Effector memory CD8-positive, alpha-beta T cell (primary cell): ENCODE results near the gene ATPAF1.
A peak's percentile ranks its signal among the peaks of the same experiment; 100 is the strongest.

Experiments
- ATAC-seq: fragments of 150-1000 bp; cut with Tn5 transposase; replicated peaks from 2 replicates; pipeline ENCODE4 v1.10.0; 2021; ENCODE audit warnings: mild to moderate bottlenecking, moderate library complexity
- DNase-seq, 3 experiments: peaks; one replicate each; pipeline ENCODE4 v3.0.0; 2021
- H3K27ac Mint-ChIP-seq, 2 donors: one replicate each; pipeline ENCODE4 v1.8.0; 2022; ENCODE audit warnings: mild to moderate bottlenecking in 2 of 2, mixed read lengths in 2 of 2, moderate library complexity in 2 of 2
- H3K27me3 Mint-ChIP-seq, 2 donors: one replicate each; pipeline ENCODE4 v1.8.0; 2022; ENCODE audit warnings: mixed read lengths in 2 of 2
- H3K36me3 Mint-ChIP-seq: one replicate; pipeline ENCODE4 v1.8.0; 2022; ENCODE audit warnings: mild to moderate bottlenecking, moderate library complexity, mixed read lengths; ENCODE audit not compliant: insufficient read depth
- H3K4me1 Mint-ChIP-seq, 2 donors: one replicate each; pipeline ENCODE4 v1.8.0; 2022; ENCODE audit warnings: low read depth in 2 of 2, mixed read lengths in 2 of 2
- H3K4me3 Mint-ChIP-seq, 2 donors: one replicate each; pipeline ENCODE4 v1.8.0; 2022; ENCODE audit warnings: mild to moderate bottlenecking in 2 of 2, mixed read lengths in 2 of 2, moderate library complexity in 2 of 2
- H3K9me3 Mint-ChIP-seq, 2 donors: one replicate each; pipeline ENCODE4 v1.8.0; 2022; ENCODE audit warnings: mixed read lengths in 2 of 2

ATPAF1 gene

DNA sequence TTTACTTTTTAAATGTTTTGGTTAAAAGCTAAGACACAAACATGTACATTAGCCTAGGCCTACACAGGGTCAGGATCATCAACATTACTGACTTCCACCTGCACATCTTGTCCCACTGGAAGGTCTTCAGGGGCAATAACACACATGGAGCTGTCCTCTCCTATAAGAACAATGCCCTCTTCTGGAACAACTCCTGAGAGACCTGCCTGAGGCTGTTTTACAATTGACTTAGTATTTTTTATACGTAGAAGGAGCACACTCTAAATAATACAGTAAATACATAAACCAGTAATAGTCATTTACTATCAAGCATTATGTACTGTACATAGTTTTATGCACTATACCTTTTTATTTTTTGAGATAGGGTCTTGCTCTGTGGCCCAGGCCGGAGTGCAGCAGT is 37.4 kb downstream of the ATPAF1 start:
- Mint-ChIP-seq H3K9me3 (no peaks in the 10 kb centered on the region), H3K27me3 (no peaks in the 10 kb centered on the region), H3K36me3 (peaks cover 10% of the 10 kb centered on the region), H3K4me1 (no peaks in the 10 kb centered on the region), H3K27ac (no peak overlapping the region), H3K4me3 (no peak overlapping the region)
- DNase-seq (no peak), ATAC-seq (no peak)

DNA sequence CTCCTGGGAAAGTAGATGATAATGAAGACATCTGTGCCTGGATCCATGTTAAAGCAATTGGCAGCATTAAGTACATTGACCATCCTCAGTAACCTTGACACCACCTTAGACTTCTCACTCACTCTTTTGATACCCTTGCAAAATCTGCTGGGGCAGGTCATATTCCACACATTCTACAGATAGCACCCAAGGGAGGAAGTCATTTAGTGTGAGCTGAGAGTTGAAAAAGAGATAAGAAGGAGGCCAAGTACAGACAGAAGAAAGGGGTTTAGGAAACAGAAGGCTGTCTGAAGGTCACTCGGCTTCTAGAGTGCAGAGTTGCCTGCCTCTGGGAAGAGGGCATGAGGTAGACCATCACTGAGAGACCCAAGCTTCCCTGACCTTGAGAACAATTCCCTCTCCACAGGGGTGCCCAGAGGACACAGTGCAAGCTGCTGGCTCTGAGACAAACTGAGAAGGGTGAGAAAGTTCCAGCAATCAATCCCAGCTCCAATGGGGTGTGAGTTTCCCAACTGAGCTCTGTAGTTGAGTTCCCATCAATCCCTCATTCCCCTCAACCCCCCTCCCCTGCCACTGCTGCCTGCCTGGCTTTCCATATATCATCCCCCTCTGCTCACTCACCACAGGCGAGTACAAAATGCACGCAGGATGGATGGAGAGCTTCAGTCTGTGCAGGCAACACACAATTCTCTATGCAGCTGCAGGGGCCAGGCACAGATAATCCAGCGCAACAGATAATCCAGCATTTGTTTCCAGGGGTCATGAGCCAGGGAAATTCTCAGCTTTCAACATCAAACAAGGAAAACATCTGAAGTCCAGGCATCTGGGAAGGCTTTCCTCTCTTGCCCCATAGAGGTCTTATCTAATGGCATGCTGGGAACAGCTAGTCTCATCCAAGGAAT is 44.2 kb downstream of the ATPAF1 start:
- ATAC-seq, result no peak
- DNase-seq, result no peak
- Mint-ChIP-seq H3K4me3 (no peak overlapping the region), H3K27me3 (no peaks in the 10 kb centered on the region), H3K27ac (no peak overlapping the region), H3K9me3 (no peaks in the 10 kb centered on the region), H3K4me1 (no peaks in the 10 kb centered on the region), H3K36me3 (no peaks in the 10 kb centered on the region)

- peaks cover 2 to 4% of the 10 kb centered on the region in 2 donors for H3K4me1 Mint-ChIP-seq
- no peak for DNase-seq
- no peak for ATAC-seq
- H3K27ac Mint-ChIP-seq, result no peak overlapping the region
- H3K4me3 Mint-ChIP-seq, result no peak overlapping the region
- H3K9me3 Mint-ChIP-seq, result no peaks in the 10 kb centered on the region
- no peaks in the 10 kb centered on the region for H3K36me3 Mint-ChIP-seq
- no peaks in the 10 kb centered on the region for H3K27me3 Mint-ChIP-seq
These were observed 45.8 kb downstream of the ATPAF1 start for GRCh38 chr1:46622344-46622743.

- no peak overlapping the region for H3K4me3 Mint-ChIP-seq
- ATAC-seq (no peak), DNase-seq (no peak)
- H3K36me3 Mint-ChIP-seq, result no peaks in the 10 kb centered on the region
- no peaks in the 10 kb centered on the region for H3K9me3 Mint-ChIP-seq
- no peak overlapping the region for H3K27ac Mint-ChIP-seq
- peaks cover 7 to 8% of the 10 kb centered on the region in 2 donors for H3K4me1 Mint-ChIP-seq
- no peaks in the 10 kb centered on the region for H3K27me3 Mint-ChIP-seq
These were observed 46.2 kb downstream of the ATPAF1 start for GRCh38 chr1:46621930-46622329.

- DNase-seq (no peak), ATAC-seq (no peak)
- Mint-ChIP-seq H3K36me3 (no peaks in the 10 kb centered on the region), H3K27ac (no peak overlapping the region), H3K9me3 (no peaks in the 10 kb centered on the region), H3K27me3 (no peaks in the 10 kb centered on the region), H3K4me3 (no peak overlapping the region), H3K4me1 (peaks cover 24 to 25% of the 10 kb centered on the region in 2 donors)
These were observed 48.4 kb downstream of the ATPAF1 start for GRCh38 chr1:46619656-46620258.

- Mint-ChIP-seq H3K36me3 (no peaks in the 10 kb centered on the region), H3K27me3 (no peaks in the 10 kb centered on the region), H3K4me3 (no peak overlapping the region), H3K9me3 (no peaks in the 10 kb centered on the region), H3K4me1 (peaks cover 26 to 30% of the 10 kb centered on the region in 2 donors), H3K27ac (peak overlapping the region in 1 of 2 donors; percentile 7)
- no peak for DNase-seq
- ATAC-seq, result no peak
These were observed 49.3 kb downstream of the ATPAF1 start for GRCh38 chr1:46618754-46619415.

- H3K27ac Mint-ChIP-seq, result peak overlapping the region; percentile 93 to 96
- peaks cover 26 to 40% of the 10 kb centered on the region in 2 donors for H3K4me1 Mint-ChIP-seq
- peak overlapping the region; percentile 95 to 96 for H3K4me3 Mint-ChIP-seq
These were observed 50.3 kb downstream of the ATPAF1 start for GRCh38 chr1:46617833-46618232.

GRCh38 chr1:46617108-46617800 is 50.9 kb downstream of the ATPAF1 start:
- peak overlapping the region; percentile 95 to 96 for H3K4me3 Mint-ChIP-seq
- peaks cover 5% of the 10 kb centered on the region for H3K36me3 Mint-ChIP-seq
- DNase-seq, result no peak
- H3K27me3 Mint-ChIP-seq, result no peaks in the 10 kb centered on the region
- no peak for ATAC-seq
- H3K4me1 Mint-ChIP-seq, result peaks cover 26 to 42% of the 10 kb centered on the region in 2 donors
- peak overlapping the region; percentile 93 to 96 for H3K27ac Mint-ChIP-seq
- H3K9me3 Mint-ChIP-seq, result no peaks in the 10 kb centered on the region

More at GRCh38 chr1:46617833-46618232, 50.3 kb downstream of the ATPAF1 start:
- ATAC-seq, result no peak
- Mint-ChIP-seq H3K36me3 (peaks cover 5% of the 10 kb centered on the region), H3K27me3 (no peaks in the 10 kb centered on the region), H3K9me3 (no peaks in the 10 kb centered on the region)
- DNase-seq, result no peak

DNA sequence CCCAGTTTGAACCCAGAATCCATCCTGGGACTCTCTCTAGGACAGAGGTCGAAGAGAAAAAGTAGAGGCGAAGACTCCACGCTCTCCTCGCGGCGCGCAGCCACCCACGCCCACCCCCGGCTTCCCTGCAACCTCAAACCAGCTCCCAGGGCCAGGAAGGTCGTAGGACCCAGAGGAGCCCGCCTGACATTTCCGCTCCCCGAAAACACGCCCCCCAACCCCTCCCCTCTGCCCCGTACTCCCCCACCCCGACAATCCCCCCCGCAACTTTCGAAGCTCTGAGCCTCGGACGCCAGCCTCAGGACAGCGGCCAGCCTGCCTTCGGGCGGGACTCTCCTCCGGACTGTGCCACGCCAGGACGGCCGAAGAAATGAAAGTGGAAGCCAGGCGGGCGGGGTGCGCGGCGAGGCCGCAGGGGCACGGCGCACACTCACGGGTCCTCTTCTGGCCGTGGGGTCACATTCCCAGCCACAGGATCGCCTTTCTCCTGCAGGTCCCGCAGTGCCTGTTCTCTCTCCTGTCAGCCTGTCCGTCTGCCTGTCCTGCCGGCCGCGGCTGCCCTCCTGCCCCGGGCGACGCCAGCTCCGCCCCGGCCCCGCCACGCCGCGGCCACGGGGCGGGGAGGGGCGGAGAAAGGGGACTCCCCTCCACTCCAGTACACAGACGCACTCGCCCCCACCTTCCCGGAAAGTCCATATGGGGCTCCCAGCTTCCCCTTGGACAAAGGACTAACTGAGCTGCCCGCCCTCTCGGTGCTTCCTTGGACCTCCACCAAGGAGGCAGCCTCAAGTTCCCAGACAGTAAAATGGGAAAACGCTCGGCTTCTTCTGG is 51.7 kb downstream of the ATPAF1 start, which contains the start of gene MOB3C:
Gene MOB3C, minus strand, starts transcription at position 535 of the 831 bp plus-strand sequence. CDS start 3,490 bp downstream, outside the sequence.
- Mint-ChIP-seq H3K27ac (peak within 1 kb of the TSS; percentile 93 to 96), H3K36me3 (peaks cover 5% of the 10 kb centered on the region), H3K27me3 (no peaks in the 10 kb centered on the region), H3K4me3 (peak within 1 kb of the TSS; percentile 95 to 96), H3K4me1 (peaks cover 26 to 44% of the 10 kb centered on the region in 2 donors), H3K9me3 (no peaks in the 10 kb centered on the region)
- ATAC-seq (peak; percentile 81), DNase-seq (peak; percentile 46 to 52 (median 50))

GRCh38 chr1:46615735-46616134 is 52.4 kb downstream of the ATPAF1 start:
- peak overlapping the region; percentile 93 to 96 for H3K27ac Mint-ChIP-seq
- peaks cover 29 to 50% of the 10 kb centered on the region in 2 donors for H3K4me1 Mint-ChIP-seq
- peaks cover 5% of the 10 kb centered on the region for H3K36me3 Mint-ChIP-seq
- ATAC-seq (no peak), DNase-seq (no peak)
- H3K9me3 Mint-ChIP-seq, result no peaks in the 10 kb centered on the region
- peak overlapping the region; percentile 95 to 96 for H3K4me3 Mint-ChIP-seq
- H3K27me3 Mint-ChIP-seq, result no peaks in the 10 kb centered on the region

- no peak for DNase-seq
- peaks cover 5% of the 10 kb centered on the region for H3K36me3 Mint-ChIP-seq
- peaks cover 36 to 50% of the 10 kb centered on the region in 2 donors for H3K4me1 Mint-ChIP-seq
- no peaks in the 10 kb centered on the region for H3K27me3 Mint-ChIP-seq
- H3K9me3 Mint-ChIP-seq, result no peaks in the 10 kb centered on the region
- H3K27ac Mint-ChIP-seq, result peak overlapping the region; percentile 93 to 96
- H3K4me3 Mint-ChIP-seq, result peak overlapping the region; percentile 95 to 96
- ATAC-seq, result no peak
These were observed 53.1 kb downstream of the ATPAF1 start for GRCh38 chr1:46615088-46615487.

DNA sequence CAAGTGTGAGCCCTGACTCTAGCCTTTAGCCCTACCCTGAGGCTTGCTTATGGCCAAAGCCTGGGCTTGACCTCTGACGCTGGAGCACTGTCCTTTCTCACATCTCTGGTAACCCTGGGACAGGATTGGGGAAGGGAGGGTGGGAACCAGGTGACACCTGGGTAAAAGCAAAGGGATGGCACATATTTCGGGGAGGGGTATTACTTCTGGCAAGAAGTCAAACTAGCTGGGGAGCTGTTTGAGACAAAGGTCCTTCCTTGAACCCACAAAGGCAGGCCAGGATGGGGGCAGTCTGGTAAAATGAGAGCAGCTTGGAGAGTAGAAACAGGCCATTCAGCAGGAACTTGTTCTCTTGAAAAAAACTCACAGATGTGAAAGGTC is 53.6 kb downstream of the ATPAF1 start:
- Mint-ChIP-seq H3K4me3 (peak overlapping the region; percentile 95 to 96), H3K9me3 (no peaks in the 10 kb centered on the region), H3K27me3 (no peaks in the 10 kb centered on the region), H3K4me1 (peaks cover 40 to 53% of the 10 kb centered on the region in 2 donors), H3K27ac (peak overlapping the region in 1 of 2 donors; percentile 93), H3K36me3 (peaks cover 8% of the 10 kb centered on the region)
- no peak for ATAC-seq
- no peak for DNase-seq
